GM18858 (cell line): ENCODE data around the gene NPNT.

Experiments
- ATAC-seq: cut with Tn5 transposase; IDR thresholded peaks from one replicate; pipeline ENCODE4 v1.9.1; 2021; ENCODE audit not compliant: unreplicated experiment

The NPNT gene

GRCh38 chr4:105969575-105969974 is 74.3 kb downstream of the NPNT start:
- no peak for ATAC-seq

DNA sequence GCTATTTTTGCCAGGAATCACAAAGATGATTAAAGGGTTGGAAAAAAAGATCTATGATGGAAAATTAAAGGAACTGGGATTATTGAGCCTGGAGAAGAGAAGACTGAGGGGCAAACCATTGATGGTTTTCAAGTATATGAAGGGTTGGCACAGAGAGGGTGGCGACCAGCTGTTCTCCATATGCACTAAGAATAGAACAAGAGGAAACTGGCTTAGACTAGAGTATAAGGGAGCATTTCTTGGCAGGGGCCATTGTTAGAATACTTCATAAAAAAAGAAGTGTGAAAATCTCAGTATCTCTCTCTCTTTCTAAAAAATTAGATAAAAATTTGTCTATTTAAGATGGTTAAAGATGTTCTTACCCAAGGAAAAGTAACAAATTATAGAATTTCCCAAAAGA is 75.1 kb downstream of the NPNT start:
- ATAC-seq, result no peak

DNA sequence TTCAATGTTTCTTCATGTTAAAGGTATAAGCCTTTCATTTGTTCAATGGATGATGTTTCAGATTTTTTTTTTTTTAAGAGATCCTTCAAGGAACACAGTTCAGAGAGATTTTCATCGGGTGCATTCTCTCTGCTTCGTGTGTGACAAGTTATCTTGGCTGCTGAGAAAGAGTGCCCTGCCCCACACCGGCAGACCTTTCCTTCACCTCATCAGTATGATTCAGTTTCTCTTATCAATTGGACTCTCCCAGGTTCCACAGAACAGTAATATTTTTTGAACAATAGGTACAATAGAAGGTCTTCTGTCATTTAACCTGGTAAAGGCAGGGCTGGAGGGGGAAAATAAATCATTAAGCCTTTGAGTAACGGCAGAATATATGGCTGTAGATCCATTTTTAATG is 75.8 kb downstream of the NPNT start:
- ATAC-seq, result no peak

DNA sequence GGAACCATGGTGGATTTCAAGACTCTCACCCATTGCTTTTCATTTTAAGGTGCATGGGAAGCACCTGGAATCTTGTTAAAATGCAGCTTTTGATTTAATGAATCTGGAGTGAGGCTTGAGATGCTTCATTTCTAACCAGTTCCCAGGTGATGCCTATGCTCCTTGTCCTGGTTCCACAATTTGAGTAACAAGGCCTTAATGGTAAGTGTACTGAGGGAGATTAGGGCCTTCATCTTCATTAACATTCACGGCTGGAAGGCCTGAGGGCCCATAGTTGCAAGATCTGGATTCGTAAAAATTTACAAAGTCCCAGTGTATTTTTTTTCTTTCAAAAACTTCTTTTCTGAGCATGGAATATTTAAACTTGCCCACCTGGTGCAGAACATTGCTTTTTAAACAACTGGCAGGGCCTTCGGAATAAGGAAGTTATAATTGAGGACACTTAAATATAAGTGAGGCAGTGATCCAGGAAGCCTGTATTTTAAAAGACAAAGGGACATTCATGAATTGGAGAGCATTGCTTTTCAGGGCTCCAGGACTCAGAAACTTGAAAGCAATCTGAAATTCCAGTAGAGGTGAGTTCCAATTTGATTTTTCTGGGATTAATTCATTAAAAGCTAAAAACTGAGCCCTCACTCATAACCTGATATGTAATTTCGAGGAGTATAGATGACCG is 77.8 kb downstream of the NPNT start:
- ATAC-seq, result no peak

- ATAC-seq, result no peak
These were observed 81.6 kb downstream of the NPNT start for GRCh38 chr4:105976915-105977314.

DNA sequence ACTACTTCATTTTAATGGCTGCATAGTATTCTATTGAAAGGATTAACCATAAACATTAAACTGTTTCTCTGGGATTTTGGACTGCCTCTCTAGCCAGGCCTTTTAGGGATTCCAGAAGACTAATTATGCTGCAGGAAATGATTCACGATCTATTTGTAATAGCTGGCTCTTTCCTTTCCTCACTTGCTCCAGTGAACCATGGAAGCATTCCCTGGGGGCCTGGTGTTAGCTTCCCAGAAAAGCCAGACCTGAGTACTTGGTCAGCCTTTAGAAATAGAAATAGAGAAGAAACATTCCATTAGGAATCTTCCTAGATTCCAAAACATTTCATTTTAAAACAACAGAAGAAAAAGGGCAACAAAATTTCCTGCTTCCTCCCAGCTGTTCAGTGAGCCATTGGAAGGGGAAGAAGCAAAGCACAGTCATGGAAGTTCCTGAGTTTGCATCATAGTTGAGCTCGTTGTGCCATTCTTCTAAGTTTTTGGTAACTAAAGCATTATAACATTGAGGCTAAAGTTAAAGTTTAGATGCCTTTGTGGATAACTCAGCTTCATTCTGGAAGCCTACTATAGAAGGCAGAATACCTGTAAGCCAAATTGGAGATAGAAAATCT is 83.5 kb downstream of the NPNT start:
- no peak for ATAC-seq

- no peak for ATAC-seq
These were observed 84.2 kb downstream of the NPNT start for GRCh38 chr4:105979506-105979905.

DNA sequence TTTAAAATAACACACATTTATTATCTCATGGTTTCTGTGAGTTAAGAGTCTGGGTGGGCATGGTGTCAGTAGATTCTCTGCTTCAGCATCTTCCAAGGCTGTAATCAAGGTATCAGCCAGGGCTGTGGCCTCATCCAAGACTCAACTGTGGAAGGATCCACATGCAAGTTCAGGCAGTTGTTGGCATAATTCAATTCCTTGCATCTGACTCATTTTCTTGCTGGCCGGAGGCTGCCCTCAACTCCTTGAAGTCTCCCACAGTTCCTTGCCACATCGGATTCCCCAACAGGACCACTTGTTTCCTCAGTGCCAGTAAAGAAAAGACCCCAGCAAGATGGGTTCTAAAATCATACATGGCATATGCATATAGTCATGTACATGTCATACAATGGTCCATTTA is 93.4 kb downstream of the NPNT start:
- ATAC-seq, result no peak

DNA sequence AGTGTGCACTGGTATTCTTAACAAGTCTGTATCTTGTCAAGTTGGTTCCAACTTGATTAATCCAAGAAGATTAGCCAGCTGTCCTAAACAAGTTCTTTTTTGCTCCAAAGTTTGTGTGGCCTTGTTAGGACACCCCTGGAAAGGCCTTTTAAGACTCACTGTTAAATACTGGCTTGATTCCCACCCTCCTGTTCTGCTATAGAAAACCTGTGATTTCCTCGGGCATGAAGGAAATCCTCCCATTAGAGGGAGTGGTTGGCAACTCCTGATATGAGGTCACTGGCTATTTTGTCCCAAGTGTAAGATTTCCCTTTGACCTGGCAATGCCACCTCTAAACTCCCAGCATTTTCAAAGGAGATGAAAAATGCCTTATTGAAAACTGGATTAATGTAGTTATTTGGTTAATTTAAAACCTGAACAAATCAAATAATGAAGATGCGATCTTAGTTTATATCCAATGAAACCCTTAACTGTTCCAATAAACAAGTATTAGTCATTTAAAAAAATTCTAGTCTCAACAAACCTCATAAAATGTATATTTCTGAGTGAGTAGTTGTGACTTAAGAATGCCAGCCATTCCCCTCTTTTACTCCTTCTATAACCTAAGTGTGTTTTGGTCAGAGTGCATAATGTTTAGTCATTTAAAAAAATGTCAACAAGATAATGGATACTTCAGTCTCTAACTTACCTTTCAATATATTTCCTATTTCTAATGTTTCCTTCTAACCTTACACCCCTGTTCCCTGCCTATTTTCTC is 94.4 kb downstream of the NPNT start:
- ATAC-seq, result no peak

DNA sequence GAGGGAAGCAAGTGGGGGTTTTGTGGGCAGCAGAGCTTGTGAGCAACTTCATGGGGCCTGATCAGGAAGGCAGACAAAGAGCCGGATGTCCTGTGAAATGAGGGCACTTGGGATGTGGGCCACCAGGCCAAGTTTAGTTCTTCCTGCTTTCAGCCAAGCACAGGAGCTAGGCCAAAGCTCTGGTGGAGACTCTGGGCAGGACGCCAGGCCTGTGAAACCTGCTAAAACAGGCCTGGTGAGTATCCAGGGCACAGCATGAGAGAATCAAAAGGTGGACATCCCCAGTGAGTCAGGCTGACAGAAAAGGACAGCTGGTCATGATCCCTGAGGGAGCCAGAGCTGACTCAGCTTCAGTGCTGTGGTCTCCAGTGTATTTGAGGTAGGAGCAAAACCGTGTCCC is 95.7 kb downstream of the NPNT start:
- no peak for ATAC-seq

GRCh38 chr4:105991726-105992125 is 96.5 kb downstream of the NPNT start:
- ATAC-seq, result no peak

DNA sequence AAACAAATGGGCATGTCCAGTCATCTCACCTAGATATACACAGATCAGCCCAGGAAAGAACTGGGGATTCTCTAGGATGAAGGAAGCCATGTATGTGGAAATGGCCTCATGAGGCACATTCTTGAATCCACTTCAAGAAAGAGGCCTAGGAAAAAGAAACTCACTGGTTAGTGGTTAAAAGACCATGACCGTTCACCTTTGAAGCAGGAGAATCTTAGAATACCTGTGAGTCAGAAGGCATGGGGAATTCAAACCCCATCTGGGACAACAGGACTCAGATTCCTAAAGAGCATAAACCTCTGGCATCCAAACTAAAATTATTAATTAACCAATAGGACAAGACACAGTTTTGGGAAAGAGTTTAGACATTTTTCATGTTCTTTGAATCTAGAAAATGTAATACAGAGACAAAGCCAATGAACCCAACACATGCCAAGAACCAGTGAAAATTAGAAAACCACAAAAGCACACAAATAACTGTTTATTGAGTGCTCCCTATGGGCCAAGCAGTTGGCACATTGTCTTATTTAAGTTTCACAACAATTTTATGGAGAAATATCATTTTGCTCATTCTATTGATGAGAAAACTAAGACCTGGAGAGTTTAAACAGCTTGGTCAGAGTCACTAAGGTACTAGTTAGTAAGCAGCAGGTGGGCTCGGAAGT is 97.5 kb downstream of the NPNT start:
- ATAC-seq, result no peak

DNA sequence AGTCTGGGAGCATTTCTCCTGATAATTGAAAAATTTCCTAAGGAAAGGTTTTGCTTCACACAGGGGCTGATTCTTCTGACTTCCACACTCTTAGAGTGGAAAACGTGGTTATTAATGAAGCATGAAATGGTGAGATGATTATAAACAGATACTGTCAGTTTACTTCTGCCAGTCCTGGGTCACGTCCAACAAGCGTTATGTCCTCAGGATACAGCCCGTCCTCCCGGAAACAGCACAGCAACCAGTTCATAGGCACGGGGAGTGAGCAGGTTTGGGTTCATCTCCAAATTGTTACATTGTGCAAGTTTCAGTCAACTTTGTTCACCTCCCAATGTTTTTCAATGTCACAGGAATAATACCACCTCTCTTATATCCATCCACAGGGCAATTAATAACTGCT is 98.8 kb downstream of the NPNT start:
- ATAC-seq, result no peak

- no peak for ATAC-seq
These were observed 99.7 kb downstream of the NPNT start for GRCh38 chr4:105994841-105995501.

DNA sequence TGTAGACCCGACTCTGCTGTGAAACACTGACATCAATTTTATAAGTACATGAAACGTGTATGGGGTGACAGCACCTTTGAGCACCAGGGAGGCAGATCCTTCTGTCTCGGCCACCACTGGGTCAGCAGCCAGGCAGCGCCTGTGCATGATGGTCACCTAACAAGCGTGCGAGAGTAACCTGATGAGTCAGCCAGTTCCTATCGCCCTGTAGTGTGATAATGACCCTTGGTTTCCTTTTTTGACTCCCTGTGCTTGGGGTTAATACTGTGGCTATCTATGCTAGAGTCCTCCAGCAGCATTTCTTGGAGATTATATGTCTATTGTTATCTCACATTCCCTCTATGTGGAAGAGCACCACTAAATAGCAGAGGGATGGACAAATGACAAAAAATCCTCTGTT is 101.6 kb downstream of the NPNT start:
- ATAC-seq, result no peak

- no peak for ATAC-seq
These were observed 103.1 kb downstream of the NPNT start for GRCh38 chr4:105998171-105999063.

DNA sequence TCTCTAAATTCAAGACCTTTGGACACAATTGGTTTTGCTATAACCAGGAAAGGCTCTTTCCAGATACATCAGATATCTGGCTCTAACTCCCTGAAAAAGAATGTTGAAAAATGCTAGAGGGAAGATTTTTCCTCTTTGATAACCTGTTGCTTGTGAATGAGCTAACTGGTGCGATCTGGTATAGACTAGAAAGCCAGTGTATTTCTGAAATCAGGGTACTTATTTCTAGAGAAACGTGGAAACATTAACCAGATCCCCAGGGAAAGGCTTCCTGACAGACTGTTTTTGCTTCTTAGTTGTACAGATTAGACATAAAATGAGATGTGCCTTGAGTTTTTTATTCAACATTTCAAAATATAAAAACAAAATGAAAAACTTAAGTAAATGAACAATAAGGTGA is 107.7 kb downstream of the NPNT start:
- ATAC-seq, result no peak

GRCh38 chr4:106010761-106011160 is 115.5 kb downstream of the NPNT start:
- ATAC-seq, result no peak

GRCh38 chr4:106011387-106011786 is 116.1 kb downstream of the NPNT start:
- no peak for ATAC-seq

GRCh38 chr4:106017975-106018374 is 122.7 kb downstream of the NPNT start:
- no peak for ATAC-seq
